ENCODE measurements around the gene PARP6. TPM values are rescaled to one million over a fixed set of nuclear protein-coding genes. Genes with fewer than 3 reads are reported as not detected.

Gene PARP6
- total RNA-seq, 1 donor from 2014 or later, result 93.9 TPM

GRCh38 chr15:72269739-72270138 is 2.6 kb downstream of the PARP6 start:
- Mint-ChIP-seq H3K27ac (ENCODE audit: unreplicated experiment) (peak overlapping the region; percentile 27), H3K4me1 (ENCODE audit: unreplicated experiment) (peaks cover 28% of the 10 kb centered on the region), H3K27me3 (ENCODE audit: unreplicated experiment) (no peaks in the 10 kb centered on the region), H3K36me3 (ENCODE audit: unreplicated experiment) (peaks cover 17% of the 10 kb centered on the region), H3K9me3 (ENCODE audit: unreplicated experiment) (no peaks in the 10 kb centered on the region), H3K4me3 (ENCODE audit: unreplicated experiment) (no peak overlapping the region)
- no peak for DNase-seq (ENCODE audit: extremely low spot score, unreplicated experiment)
- TF ChIP-seq CTCF (IDR thresholded peaks at IDR 0.05), result no peak

GRCh38 chr15:72265031-72265430 is 7.3 kb downstream of the PARP6 start:
- Mint-ChIP-seq H3K4me3 (ENCODE audit: unreplicated experiment) (no peak overlapping the region), H3K36me3 (ENCODE audit: unreplicated experiment) (peaks cover 56% of the 10 kb centered on the region), H3K27me3 (ENCODE audit: unreplicated experiment) (no peaks in the 10 kb centered on the region), H3K9me3 (ENCODE audit: unreplicated experiment) (no peaks in the 10 kb centered on the region), H3K4me1 (ENCODE audit: unreplicated experiment) (no peaks in the 10 kb centered on the region), H3K27ac (ENCODE audit: unreplicated experiment) (no peak overlapping the region)
- no peak for DNase-seq (ENCODE audit: extremely low spot score, unreplicated experiment)
- no peak for TF ChIP-seq CTCF (IDR thresholded peaks at IDR 0.05)

- DNase-seq (ENCODE audit: extremely low spot score, unreplicated experiment), result no peak
- peaks cover 57% of the 10 kb centered on the region for H3K36me3 Mint-ChIP-seq (ENCODE audit: unreplicated experiment)
- no peak overlapping the region for H3K27ac Mint-ChIP-seq (ENCODE audit: unreplicated experiment)
- no peak for TF ChIP-seq CTCF (IDR thresholded peaks at IDR 0.05)
- no peaks in the 10 kb centered on the region for H3K27me3 Mint-ChIP-seq (ENCODE audit: unreplicated experiment)
- H3K4me3 Mint-ChIP-seq (ENCODE audit: unreplicated experiment), result no peak overlapping the region
- no peaks in the 10 kb centered on the region for H3K4me1 Mint-ChIP-seq (ENCODE audit: unreplicated experiment)
- H3K9me3 Mint-ChIP-seq (ENCODE audit: unreplicated experiment), result no peaks in the 10 kb centered on the region
These were observed 19.6 kb downstream of the PARP6 start for GRCh38 chr15:72252663-72253299.

- DNase-seq (ENCODE audit: extremely low spot score, unreplicated experiment), result no peak
- Mint-ChIP-seq H3K36me3 (ENCODE audit: unreplicated experiment) (peaks cover 56% of the 10 kb centered on the region), H3K27ac (ENCODE audit: unreplicated experiment) (no peak overlapping the region), H3K9me3 (ENCODE audit: unreplicated experiment) (no peaks in the 10 kb centered on the region), H3K27me3 (ENCODE audit: unreplicated experiment) (no peaks in the 10 kb centered on the region), H3K4me1 (ENCODE audit: unreplicated experiment) (no peaks in the 10 kb centered on the region), H3K4me3 (ENCODE audit: unreplicated experiment) (no peak overlapping the region)
- TF ChIP-seq CTCF (IDR thresholded peaks at IDR 0.05), result no peak
These were observed 23.1 kb downstream of the PARP6 start for GRCh38 chr15:72249142-72249810.

GRCh38 chr15:72248514-72248913 is 23.8 kb downstream of the PARP6 start:
- Mint-ChIP-seq H3K27ac (ENCODE audit: unreplicated experiment) (no peak overlapping the region), H3K4me1 (ENCODE audit: unreplicated experiment) (no peaks in the 10 kb centered on the region), H3K9me3 (ENCODE audit: unreplicated experiment) (no peaks in the 10 kb centered on the region), H3K4me3 (ENCODE audit: unreplicated experiment) (no peak overlapping the region), H3K36me3 (ENCODE audit: unreplicated experiment) (peaks cover 56% of the 10 kb centered on the region), H3K27me3 (ENCODE audit: unreplicated experiment) (no peaks in the 10 kb centered on the region)
- TF ChIP-seq CTCF (IDR thresholded peaks at IDR 0.05), result no peak
- no peak for DNase-seq (ENCODE audit: extremely low spot score, unreplicated experiment)

Data from osteocyte (in vitro differentiated cells).